Vagina (tissue), 2 donors: ENCODE measurements around the gene YTHDF2.

Experiments
- CTCF ChIP-seq, 3 experiments: fragments of 450-650 bp in 2 of 3; fragments of 200-600 bp in 1 of 3; sonication (generic) in 1 of 3; IDR thresholded peaks; one replicate each; pipeline ENCODE4 v1.5.1; 2017 to 2019; ENCODE audit warnings: antibody characterized with exemption in 3 of 3, mild to moderate bottlenecking in 2 of 3, moderate library complexity in 2 of 3
- POLR2A ChIP-seq, 2 donors: fragments of 450-650 bp; IDR thresholded peaks; one replicate each; pipeline ENCODE4 v1.6.1; 2017; ENCODE audit warnings: antibody characterized with exemption in 2 of 2, mild to moderate bottlenecking in 2 of 2, moderate library complexity in 2 of 2

- TF ChIP-seq CTCF (IDR thresholded peaks at IDR 0.05), result peak; percentile 75 to 96 (median 85)
- TF ChIP-seq POLR2A (IDR thresholded peaks at IDR 0.05), result peak in 1 of 2 donors; percentile 68
These were observed at the start of gene YTHDF2 for GRCh38 chr1:28736450-28737306.
